Hematopoietic multipotent progenitor cell treated with erythropoietin and hydrocortisone succinate and interleukin-3 and kit ligand, for 15 days (in vitro differentiated cells): Measurements from ENCODE around the gene ART4.

Experiments
- DNase-seq: peaks from one replicate; pipeline ENCODE4 v3.0.0-alpha.2; 2015; ENCODE audit warnings: low spot score

Gene ART4, protein sequence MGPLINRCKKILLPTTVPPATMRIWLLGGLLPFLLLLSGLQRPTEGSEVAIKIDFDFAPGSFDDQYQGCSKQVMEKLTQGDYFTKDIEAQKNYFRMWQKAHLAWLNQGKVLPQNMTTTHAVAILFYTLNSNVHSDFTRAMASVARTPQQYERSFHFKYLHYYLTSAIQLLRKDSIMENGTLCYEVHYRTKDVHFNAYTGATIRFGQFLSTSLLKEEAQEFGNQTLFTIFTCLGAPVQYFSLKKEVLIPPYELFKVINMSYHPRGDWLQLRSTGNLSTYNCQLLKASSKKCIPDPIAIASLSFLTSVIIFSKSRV

DNA sequence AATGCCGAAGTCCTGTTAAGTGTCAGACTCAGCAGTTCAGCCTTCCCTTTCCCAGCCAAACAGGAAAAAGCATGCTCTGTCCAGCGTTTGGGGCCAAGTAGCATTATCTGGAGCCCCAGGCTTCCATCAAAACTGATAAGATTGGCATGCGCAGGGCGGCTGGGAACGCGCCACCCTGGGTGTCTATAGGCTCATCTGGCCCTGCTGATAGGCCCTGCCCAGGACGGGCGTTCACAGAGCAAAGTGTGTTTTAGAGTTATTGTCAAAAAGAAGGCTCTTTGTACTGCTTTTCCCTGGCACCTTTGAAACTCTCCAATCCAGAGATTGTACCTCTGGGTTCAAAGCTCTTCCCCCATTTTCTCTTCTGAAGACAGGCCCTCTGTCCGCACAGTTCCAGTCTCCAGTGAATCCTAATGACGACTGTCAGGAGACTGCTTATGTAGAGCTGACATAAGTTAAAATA is at the start of gene ART4:
ART4 (minus strand) TSS at position 102 of the 463 bp plus-strand sequence. CDS start 413 bp downstream, outside the sequence.
- peak; percentile 92 for DNase-seq

DNA sequence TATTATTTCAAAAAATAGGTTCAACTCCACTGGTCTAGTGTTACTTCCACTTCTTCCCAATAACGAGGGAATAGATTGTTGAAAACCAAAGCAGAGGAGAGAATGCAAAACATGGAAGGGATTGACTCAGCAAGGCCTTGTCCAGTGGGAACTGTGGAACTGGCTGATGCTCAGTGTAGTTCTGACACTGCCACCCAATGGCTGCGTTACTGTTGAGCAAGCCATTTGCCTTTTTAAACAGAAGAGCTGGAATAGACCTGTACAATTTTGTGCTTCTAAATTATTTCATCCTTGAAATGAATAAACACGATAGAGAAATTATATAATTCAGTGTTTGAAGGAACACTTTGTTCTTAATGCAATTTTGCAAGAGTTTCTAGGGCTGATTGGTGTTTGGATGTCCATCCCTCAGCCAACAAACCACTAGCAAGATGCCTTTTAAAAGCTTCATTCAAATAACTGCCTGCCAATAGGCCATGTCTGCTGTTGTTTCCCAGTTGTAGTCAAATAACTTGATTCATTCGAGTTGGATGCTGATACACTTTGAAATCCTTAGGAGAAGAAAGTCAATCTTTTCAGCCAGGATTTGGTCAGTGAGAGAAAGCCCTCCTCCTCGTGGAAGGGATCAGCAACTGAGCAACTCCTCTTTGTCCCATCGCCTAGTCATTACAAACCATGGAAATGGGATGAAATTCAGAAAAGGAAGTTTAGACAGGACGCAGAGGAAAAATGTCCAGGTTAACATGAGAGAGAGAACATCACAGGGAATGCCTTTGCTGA is 49.6 kb upstream of the ART4 start:
- DNase-seq = no peak

DNA sequence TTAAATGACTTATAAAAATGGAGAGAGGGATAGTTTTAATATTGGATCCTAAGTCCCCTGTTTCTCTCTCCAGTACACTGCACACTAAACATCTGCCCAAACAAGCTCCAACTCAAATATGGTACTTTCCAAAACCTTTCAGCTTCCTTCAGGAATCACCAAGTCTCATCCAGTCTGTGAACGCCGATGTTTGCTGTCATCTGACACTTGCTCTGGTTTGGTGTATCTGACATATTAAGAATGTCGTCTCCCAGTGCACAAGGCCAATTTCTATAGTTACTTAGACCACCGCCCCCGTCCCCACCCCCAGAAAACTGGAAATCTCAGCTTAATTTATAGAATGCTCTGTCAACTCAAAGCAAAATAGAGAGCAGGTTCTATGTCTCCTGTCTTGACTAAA is 47.4 kb upstream of the ART4 start:
- no peak for DNase-seq

DNA sequence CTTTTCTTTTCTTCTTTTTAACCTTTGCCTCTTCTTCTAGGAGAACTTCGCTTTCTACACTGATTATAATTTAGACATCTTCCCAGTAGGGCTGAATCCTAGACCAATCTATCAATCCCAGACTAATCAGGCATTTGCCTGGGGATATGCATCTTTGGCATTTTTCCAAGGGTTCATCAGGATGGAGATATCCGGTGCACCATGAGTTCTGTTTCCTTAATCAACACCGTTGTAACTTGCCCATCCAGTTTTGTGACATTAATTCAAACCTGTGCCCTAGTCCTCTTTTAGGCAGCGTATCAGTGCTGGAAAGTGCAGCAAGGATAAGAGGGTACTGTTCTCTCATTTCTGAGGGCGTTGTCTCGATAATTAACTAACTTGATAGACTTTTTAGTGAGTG is 42.9 kb upstream of the ART4 start:
- DNase-seq = no peak

DNA sequence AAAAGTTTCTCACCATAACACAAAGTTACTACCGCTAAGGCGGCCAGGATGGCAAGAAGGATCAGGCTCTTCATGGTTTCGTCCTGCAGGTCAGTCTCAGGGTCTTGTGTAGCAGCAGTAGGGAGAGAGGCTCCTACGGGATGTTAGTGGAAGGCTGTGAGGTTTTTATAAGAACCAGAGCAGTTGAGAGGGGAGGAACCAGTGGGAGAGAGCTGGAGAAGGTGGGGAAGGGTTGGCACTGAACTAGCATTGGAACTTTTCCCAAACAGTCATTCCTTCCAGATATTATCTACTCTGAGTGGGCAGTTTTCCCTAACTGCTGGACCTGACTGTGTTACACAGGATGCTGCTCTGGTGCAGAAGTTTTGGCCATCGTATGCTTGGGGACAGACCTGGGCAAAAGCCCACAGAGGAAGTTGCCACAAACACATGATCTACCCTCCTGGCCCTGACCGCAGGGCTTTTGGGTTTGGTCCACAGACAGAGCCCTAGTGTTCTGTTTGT is 42.4 kb upstream of the ART4 start, which contains the start of gene MGP:
MGP (minus strand) TSS at position 137 of the 504 bp plus-strand sequence; CDS start at position 74, 63 bp downstream.
- no peak for DNase-seq

DNA sequence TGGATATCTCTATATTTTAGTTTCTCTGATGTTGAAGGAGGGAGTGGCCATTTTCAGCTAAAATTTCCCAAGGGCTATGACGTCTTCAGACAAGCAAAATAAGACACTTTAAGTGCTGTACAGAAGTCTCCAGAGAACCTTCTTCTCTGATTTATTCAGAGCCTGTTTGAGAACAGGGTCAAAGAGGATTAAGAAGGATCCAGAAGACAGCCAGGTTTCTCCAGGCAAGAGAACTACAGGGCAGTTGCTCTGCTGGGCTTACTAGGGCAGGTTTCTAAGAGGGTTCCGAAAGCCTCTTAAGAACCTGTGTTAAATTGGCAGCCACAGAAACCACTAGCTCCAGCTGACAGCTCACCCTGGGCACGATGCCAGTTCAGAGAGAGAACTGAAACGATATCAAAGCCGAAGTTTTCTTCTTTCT is 41.1 kb upstream of the ART4 start:
- DNase-seq = peak; percentile 90

DNA sequence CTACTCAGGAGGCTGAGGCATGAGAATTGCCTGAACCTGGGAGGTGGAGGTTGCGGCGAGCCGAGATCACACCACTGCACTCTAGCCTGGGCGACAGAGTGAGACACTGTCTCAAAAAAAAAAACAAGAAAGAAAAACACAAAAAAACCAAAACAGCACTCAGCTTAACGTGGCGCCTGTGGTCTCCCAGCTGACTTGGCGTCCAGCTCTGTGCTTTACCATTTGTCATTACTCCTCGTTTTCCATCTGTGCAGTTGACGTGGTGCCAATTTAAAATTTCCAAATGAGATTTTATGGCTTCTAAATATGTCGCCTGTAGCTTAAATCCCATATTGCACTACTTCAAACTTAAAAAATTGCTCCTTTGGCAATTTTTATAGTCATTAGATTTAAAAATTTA is 40.4 kb upstream of the ART4 start:
- DNase-seq = no peak

DNA sequence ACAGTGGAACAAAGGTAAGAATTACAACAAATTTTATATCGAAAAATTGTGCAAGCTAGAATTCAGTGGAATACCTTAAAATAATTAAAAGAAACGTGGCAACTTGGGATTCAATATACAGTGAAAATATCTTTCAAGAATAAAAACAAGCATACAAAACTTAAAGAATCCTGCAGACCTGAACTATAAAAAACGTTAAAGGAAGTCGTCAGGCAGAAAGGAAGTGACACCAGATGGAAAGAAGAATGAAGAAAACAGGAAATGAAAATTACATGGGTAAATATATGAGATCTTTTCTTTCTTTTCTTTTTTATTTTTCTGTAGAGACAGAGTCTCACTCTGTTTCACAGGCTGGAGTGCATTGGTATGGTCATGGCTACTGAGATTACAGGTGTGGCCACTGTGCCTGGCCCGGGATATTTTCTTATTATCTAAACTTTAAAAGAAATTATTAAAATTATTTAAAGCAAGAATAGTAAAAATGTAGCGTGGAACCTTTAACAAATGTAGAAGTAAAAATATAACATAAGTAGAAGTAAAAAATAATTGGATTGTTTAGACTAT is 37.6 kb upstream of the ART4 start:
- DNase-seq = no peak

DNA sequence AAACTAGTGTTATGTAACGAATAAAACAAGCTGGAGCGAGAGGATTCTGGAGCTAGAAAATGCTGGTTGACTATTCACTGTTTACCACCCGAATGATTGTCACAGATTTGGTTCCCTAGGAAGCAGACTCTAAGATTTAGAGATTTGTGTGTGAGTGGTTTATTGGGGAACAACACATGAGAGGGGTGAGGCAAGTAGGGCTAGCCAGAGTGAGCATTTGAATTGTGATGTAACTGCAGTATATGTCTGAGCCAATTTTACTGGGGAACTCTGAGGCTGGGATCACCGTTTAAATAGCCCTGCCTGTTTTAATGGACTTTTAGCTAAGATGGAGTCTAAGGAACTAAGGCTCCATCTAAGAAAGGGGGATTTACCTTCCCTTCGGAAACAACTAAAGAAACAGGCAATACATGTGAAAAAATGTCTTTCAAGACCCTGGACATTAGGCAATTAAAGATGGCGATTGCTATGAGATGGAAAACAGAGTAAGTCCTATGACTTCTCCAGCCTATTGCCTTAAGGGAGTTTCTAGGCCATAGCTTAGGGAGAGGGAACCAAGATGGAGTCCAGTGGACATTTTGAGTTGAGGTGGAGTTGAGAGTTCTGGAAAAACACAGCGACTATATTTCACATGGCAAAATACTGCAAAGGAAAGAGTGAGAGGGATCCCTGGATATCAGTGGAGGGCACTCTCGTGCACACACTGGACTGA is 36.1 kb upstream of the ART4 start:
- no peak for DNase-seq

DNA sequence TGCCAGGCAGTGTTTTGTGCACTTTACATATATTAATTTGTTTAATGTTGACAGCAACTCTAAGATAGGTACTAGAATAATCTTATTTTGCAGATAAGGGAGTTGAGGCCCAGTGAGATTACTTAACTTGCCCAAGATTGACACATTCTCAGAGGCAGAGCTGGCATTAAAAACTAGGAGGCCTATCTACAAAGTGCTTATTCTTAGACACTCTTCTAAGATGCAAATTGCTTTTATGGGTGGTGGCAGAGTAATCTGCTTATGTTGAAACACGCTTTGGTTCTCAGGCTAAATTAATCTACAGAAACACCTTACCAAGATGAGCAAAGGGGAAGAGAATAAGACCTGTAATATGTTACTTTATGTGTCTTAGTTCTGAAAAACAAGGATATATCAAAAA is 35.2 kb upstream of the ART4 start:
- no peak for DNase-seq

DNA sequence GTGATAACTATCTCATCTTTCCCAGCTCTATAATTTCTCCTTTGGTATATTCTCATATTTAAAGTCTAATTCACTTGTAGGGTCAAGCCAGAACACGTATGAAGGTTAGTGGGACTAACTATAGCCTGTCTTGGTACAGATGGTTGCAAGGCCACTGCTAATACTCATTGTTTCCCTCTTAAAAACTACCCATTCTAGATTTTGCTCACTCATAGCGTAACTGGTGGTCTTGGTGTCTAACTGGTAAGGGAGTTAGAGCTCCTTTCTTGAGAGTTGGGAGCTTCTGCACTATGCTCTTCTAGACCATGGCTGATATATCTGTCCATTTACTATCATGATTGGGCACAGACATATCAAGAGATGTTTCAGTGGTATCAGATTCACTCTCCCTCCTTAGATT is 33.5 kb upstream of the ART4 start:
- DNase-seq = no peak

DNA sequence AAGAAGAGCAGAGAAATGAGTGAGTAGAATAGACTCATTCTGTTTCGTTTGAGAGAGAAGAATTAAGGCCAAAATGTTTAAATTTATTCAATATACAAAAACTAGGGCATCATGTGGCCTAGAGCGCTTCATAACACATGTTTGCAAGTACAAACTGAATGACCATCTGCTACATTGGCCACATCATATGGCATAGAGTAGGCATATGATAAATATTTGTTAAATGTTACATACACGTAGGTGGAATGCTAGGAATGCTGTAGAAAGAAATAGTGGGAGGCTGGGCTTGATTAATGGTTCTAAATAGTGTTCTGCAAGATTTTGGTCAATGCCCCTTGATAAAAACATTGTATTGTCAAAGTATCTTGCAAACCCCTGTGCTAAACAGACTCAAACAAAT is 31.6 kb upstream of the ART4 start:
- DNase-seq = no peak

DNA sequence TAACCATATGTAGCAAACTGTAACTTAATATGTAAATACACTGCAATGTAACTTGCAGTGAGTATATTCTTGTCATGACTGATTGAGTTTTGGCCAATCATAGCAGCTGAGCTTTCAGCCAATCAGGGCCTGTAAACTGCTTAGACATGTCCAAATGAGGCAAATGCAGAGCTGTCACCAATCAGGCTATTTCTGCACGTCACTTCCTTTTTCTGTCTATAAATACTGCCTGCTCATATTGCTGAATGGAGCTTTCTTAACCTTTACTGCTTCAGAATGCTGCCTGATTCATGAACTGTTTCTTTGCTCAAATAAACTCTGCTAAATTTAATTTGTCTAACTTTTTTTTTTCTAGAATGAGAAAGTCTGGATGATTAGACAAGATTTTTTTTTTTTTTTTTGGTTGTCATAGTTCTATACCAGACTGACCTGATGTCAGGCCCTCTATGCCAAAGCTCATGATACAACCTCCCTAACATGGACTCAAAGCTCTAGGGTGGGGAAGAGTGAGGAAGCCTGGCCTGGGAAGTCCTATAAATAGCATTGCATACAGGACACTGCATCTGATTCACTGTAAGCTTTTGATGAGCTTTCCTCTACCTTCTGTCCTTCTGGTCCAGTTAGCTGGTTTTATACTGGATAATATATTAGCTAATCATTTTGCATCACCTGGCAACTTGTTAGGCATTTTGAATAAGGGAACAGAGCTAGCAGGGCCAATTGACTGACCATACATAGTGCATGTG is 30.3 kb upstream of the ART4 start:
- no peak for DNase-seq

DNA sequence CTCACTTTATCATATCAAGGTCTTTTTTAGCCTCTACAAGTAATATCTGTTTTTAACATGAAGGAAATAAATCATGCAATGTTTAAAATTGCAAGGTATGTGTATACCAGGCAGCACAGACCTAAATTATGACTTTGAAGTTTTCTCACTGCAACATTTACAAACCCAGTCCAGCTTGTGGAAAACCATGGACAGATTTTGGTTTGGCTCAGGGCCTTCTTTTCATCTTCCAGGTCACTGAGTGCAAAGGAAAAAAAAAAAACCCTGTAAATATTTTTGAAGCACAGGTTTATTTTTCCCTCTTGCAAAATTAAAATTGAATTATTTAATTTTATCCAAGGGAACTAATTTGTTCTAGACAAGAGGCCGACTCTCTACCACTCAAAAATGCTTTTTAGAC is 28.6 kb upstream of the ART4 start:
- no peak for DNase-seq

DNA sequence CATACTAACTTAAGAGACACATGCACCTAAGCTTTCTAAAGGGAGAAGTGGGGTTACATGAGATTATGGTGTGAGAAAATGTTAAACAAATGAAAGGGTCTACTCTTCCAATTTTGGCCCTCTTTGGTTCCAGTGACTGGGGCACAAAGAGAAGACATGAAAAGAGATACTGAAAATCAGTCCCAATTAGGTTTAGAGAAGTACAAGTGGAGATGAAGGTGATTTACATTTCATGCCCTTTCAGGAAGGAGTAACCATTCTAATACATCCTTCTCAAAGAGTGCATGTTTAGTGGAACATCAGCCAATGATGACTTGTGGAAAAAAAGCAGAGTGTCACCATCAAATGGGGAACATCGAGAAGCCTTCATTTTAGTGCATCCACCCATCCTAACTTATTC is 27.9 kb upstream of the ART4 start:
- no peak for DNase-seq

DNA sequence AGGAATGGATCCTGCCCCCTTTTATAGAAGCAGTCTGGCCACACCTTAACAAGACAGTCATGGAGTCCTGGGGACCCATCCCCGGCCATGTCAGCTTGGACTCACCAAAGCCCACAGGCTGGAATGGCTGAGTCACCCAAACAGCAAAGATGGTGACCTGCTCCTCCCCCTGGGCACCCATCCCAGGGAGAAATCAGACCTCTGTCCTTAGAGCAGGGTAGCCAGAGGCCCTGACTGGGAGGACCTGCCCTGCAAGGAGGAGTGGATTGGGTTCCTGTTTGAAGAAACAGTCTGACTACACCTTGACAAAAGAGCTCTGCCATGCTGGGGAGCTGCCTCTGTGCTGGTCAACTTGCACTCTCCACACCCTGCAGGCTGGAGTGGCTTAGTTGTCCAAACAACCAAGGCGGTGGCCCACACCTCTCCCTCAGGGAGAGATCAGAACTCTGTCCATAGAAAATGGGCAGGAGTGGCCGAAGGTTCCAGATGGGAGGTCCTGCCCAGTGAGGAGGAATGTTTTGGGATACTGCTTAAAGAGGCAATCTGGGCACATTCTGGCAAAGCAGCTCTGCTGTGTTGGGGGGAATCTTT is 25.7 kb upstream of the ART4 start:
- DNase-seq = no peak

DNA sequence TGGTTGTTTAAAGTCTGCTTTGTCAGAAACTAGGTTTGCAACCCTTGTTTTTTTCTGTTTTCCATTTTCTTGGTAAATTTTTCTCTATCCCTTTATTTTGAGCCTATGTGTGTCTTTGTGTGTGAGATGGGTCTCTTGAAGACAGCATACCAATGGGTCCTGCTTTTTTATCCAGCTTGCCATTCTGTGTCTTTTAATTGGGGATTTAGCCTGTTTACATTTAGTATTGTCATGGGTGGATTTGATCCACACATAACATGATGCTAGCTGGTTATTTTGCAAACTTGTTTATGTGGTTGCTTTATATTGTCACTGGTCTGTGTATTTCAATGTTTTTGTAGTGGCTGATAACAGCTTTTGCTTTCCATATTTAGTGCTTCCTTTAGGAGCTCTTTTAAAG is 17.2 kb upstream of the ART4 start:
- DNase-seq = no peak

DNA sequence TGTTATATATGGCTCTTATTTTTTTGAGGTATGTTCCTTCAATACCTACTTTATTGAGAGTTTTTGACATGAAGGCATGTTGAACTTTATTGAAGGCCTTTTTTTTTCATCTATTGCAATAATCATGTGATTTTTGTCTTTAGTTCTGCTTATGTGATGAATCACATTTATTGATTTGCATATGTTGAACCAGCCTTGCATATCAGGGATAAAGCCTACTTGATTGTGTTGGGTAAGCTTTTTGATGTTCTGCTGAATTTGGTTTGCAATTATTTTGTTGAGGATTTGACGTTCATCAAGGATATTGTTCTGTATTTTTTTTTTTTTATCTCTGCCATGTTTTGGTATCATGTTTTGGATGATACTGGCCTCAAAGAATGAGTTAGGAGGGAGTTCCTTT is 15.2 kb upstream of the ART4 start:
- no peak for DNase-seq

DNA sequence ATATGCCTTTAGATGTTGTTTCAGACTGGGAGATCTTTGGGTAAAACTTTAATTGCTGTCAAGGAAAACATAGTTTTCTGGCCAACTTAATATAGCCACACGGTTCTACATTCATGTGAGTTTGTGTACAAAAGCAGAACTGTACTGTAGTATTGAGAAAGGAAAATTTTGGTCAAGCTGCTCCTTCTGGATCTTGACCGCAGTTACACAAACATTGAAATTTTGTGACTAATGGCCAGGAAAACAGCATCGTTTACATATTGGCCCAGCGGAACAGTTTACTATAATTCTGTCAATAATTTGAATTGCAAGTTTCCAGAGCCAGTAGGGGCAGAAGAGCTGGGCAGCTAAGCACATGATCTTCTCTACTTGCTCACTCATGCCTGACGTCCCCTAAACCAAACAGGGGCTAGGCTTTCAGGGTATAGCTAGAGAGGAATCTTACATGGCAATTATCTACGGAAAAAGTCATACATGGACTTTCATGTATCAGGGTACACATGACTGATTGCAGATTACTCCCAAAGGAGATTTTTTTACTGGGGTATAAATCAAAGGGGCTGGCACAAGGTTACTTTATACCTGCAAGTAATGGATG is 11.4 kb upstream of the ART4 start:
- DNase-seq = no peak

DNA sequence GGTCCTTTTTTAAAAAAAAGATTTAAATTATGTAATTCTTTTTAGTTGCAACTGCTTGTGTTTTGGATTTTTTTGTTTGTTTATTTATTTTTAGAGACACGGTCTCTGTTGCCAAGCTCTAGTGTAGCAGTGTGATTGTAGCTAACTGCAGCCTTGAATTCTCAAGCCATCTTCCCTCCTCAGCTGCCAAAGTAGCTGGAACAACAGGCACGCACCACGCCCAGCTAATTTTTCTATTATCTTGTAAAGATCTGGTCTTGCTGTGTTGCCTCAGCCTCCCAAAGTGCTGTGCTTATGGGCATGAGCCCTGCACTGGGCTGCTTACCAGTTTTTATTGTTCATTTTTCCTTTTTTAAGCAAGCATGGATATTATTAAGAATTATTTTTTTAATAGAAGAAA is 10.6 kb upstream of the ART4 start:
- no peak for DNase-seq

DNA sequence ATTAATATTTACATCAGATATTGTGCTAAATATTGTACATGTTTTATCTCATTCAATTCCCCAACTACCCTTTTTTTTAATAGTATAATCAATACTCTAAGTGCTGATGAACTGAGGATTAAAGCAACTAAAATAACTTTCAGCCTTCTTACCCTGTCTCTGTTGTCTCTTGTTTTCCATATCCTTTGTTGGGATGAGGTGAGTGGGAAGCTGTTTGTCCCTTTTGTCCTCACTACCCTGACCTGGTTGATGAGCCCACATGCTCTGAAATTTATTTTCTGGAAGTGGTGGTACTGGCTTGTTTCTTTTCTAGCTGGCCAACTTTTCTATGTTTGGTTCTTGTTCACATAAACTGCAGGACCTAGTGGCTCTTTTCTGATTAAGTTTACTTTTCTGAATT is 9.6 kb upstream of the ART4 start:
- no peak for DNase-seq
